HG03280 (cell line): Measurements from ENCODE around the gene GJB3.
"Not testable (repeated sequence)": the region's sequence is repeated elsewhere in the genome, so short reads cannot be mapped to it uniquely, and the experiment has no call there.

Source experiments
- ATAC-seq: cut with Tn5 transposase; IDR thresholded peaks from one replicate; pipeline ENCODE4 v1.9.1; 2021; ENCODE audit warnings: mild to moderate bottlenecking, moderate library complexity; ENCODE audit not compliant: unreplicated experiment

Gene GJB3

GRCh38 chr1:34759503-34760357 lies 21.3 kb upstream of the GJB3 start, which contains the start of gene GJB4:
TSS of gene GJB4 (plus strand) at chr1:34759740. CDS start at chr1:34761255, 1,515 bp downstream.
- ATAC-seq, result no peak

- ATAC-seq, result no peak
These were observed 19.7 kb upstream of the GJB3 start for GRCh38 chr1:34761176-34761761.

- ATAC-seq, result no peak
These were observed 19.2 kb upstream of the GJB3 start for GRCh38 chr1:34761776-34762307.

- ATAC-seq, result no peak
These were observed 18.4 kb upstream of the GJB3 start for GRCh38 chr1:34762474-34763141.

GRCh38 chr1:34763142-34763781 lies 17.8 kb upstream of the GJB3 start:
- ATAC-seq, result no peak

GRCh38 chr1:34768856-34769255 lies 12.2 kb upstream of the GJB3 start:
- no peak for ATAC-seq

- no peak for ATAC-seq
These were observed 10.0 kb upstream of the GJB3 start for GRCh38 chr1:34770891-34771504.

GRCh38 chr1:34771573-34772371 lies 9.2 kb upstream of the GJB3 start:
- no peak for ATAC-seq

- not testable (repeated sequence) for ATAC-seq
These were observed 7.9 kb upstream of the GJB3 start for GRCh38 chr1:34773114-34773513.

- ATAC-seq, result no peak
These were observed 6.1 kb upstream of the GJB3 start for GRCh38 chr1:34774957-34775356.

- ATAC-seq, result no peak
These were observed 4.1 kb upstream of the GJB3 start for GRCh38 chr1:34776911-34777310.

GRCh38 chr1:34777519-34778321 lies 3.3 kb upstream of the GJB3 start:
- ATAC-seq, result no peak

- no peak for ATAC-seq
These were observed 2.6 kb upstream of the GJB3 start for GRCh38 chr1:34778381-34778780.

- ATAC-seq, result no peak
These were observed 2.0 kb upstream of the GJB3 start for GRCh38 chr1:34779005-34779404.

- ATAC-seq, result no peak
These were observed 1.5 kb upstream of the GJB3 start for GRCh38 chr1:34779526-34779925.

- no peak for ATAC-seq
These were observed 1.1 kb upstream of the GJB3 start for GRCh38 chr1:34779962-34780361.

GRCh38 chr1:34780528-34780927 lies 486 bp upstream of the GJB3 start:
- ATAC-seq, result no peak

- ATAC-seq, result no peak
These were observed 904 bp downstream of the GJB3 start for GRCh38 chr1:34781844-34782391.

GRCh38 chr1:34784751-34785221 lies 3.8 kb downstream of the GJB3 start:
- no peak for ATAC-seq
